Sigmoid colon (tissue), 3 donors: ENCODE measurements around the gene GLB1L3.

Source experiments
- CTCF ChIP-seq, 4 experiments: fragments of 450-650 bp in 3 of 4; fragments of 200-600 bp in 1 of 4; IDR thresholded peaks; one replicate each; pipeline ENCODE4 v1.5.1; 2016 to 2019; ENCODE audit warnings: antibody characterized with exemption in 4 of 4, mild to moderate bottlenecking in 3 of 4, moderate library complexity in 2 of 4
- POLR2A ChIP-seq, 2 donors: fragments of 450-650 bp; IDR thresholded peaks; one replicate each; pipeline ENCODE4 v1.6.1; 2016; ENCODE audit warnings: antibody characterized with exemption in 2 of 2, mild to moderate bottlenecking in 2 of 2, moderate library complexity in 2 of 2

GRCh38 chr11:134317103-134317502 lies 40.9 kb downstream of the GLB1L3 start:
- TF ChIP-seq CTCF (IDR thresholded peaks at IDR 0.05) = no peak
- TF ChIP-seq POLR2A (IDR thresholded peaks at IDR 0.05) = no peak
